OCI-LY3 (cell line): Measurements from ENCODE around the gene HAPLN1.

Source experiments
- EZH2phosphoT487 ChIP-seq: fragments of 200-600 bp; shearing (Covaris generic); IDR thresholded peaks from 2 replicates; pipeline ENCODE4 v1.6.1; 2018; ENCODE audit warnings: antibody characterized with exemption, mixed run types, low read depth
- TF ChIP-seq, protein P1 (sequence below): fragments of 200-600, 300-600 bp; sonication (generic); IDR thresholded peaks from 2 replicates; pipeline ENCODE4 v1.5.1; 2014; ENCODE audit warnings: antibody characterized with exemption, low read length, low read depth

DNA sequence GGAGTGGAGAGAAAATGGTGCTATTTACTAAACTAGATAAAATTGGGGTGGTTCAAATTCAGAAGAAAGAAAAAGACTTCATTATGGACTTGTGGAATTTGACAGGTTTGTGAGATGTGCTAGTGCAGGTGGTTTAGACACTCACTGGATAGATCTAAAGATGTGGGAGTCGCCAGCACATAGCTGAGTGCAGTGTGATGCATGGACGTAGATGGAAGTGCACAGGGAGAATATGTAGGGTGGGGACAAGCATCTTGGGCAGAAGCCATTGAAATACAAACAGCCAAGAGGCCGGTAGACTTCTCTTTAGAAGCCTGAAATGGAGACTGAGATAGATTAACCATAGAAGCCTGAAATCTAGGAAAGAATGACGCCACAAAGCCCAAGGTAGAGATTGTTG, 10.7 kb downstream of the HAPLN1 start:
- TF ChIP-seq, protein P1, sequence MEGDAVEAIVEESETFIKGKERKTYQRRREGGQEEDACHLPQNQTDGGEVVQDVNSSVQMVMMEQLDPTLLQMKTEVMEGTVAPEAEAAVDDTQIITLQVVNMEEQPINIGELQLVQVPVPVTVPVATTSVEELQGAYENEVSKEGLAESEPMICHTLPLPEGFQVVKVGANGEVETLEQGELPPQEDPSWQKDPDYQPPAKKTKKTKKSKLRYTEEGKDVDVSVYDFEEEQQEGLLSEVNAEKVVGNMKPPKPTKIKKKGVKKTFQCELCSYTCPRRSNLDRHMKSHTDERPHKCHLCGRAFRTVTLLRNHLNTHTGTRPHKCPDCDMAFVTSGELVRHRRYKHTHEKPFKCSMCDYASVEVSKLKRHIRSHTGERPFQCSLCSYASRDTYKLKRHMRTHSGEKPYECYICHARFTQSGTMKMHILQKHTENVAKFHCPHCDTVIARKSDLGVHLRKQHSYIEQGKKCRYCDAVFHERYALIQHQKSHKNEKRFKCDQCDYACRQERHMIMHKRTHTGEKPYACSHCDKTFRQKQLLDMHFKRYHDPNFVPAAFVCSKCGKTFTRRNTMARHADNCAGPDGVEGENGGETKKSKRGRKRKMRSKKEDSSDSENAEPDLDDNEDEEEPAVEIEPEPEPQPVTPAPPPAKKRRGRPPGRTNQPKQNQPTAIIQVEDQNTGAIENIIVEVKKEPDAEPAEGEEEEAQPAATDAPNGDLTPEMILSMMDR: no peak
- TF ChIP-seq EZH2phosphoT487: no peak
